ENCODE measurements around the gene PHOX2A. TPM values are rescaled to one million over a fixed set of nuclear protein-coding genes. Genes with fewer than 3 reads are reported as not detected.

PHOX2A gene
- total and polyA plus RNA-seq, 2 of the 13 experiments (the other 11 are each of a cell fraction or from before 2014, with no cell fraction given) = not detected

Other genes starting within 250 kb of the PHOX2A start
- 1.0 and 4.1 TPM in 2 replicates for gene IL18BP, start 245.3 kb downstream of the PHOX2A start, total RNA-seq (2016; rRNA removed; fragmentation: Illumina TruSeq; extraction: Trizol)
- gene IL18BP, start 245.3 kb downstream of the PHOX2A start, polyA plus RNA-seq (2011; rRNA removed) = 12.6 and 12.8 TPM in 2 replicates
- gene NUMA1, start 163.6 kb downstream of the PHOX2A start, total RNA-seq (2016; rRNA removed; fragmentation: Illumina TruSeq; extraction: Trizol) = 60.2 and 67.7 TPM in 2 replicates
- 57.3 and 65.8 TPM in 2 replicates for gene NUMA1, start 163.6 kb downstream of the PHOX2A start, polyA plus RNA-seq (2011; rRNA removed)
- gene LRRC51, start 163.3 kb downstream of the PHOX2A start, total RNA-seq (2016; rRNA removed; fragmentation: Illumina TruSeq; extraction: Trizol) = 6.0 and 6.4 TPM in 2 replicates
- gene LRRC51, start 163.3 kb downstream of the PHOX2A start, polyA plus RNA-seq (2011; rRNA removed) = 3.4 and 5.3 TPM in 2 replicates
- gene LAMTOR1, start 140.9 kb downstream of the PHOX2A start, total RNA-seq (2016; rRNA removed; fragmentation: Illumina TruSeq; extraction: Trizol) = 63.4 and 66.0 TPM in 2 replicates
- 60.4 and 68.2 TPM in 2 replicates for gene LAMTOR1, start 140.9 kb downstream of the PHOX2A start, polyA plus RNA-seq (2011; rRNA removed)
- not detected in 2 replicates for gene TOMT, start 138.3 kb downstream of the PHOX2A start, total RNA-seq (2016; rRNA removed; fragmentation: Illumina TruSeq; extraction: Trizol)
- gene TOMT, start 138.3 kb downstream of the PHOX2A start, polyA plus RNA-seq (2011; rRNA removed) = not detected in 2 replicates
- 25.2 and 25.7 TPM in 2 replicates for gene ANAPC15, start 131.5 kb downstream of the PHOX2A start, total RNA-seq (2016; rRNA removed; fragmentation: Illumina TruSeq; extraction: Trizol)
- gene ANAPC15, start 131.5 kb downstream of the PHOX2A start, polyA plus RNA-seq (2011; rRNA removed) = 16.5 and 18.8 TPM in 2 replicates
- gene FOLR3, start 108.5 kb downstream of the PHOX2A start, total RNA-seq (2016; rRNA removed; fragmentation: Illumina TruSeq; extraction: Trizol) = not detected in 2 replicates
- 0.09 TPM in 1 of 2 replicates, not detected in the other for gene FOLR3, start 108.5 kb downstream of the PHOX2A start, polyA plus RNA-seq (2011; rRNA removed)
- gene FOLR1, start 52.0 kb downstream of the PHOX2A start, total RNA-seq (2016; rRNA removed; fragmentation: Illumina TruSeq; extraction: Trizol) = not detected in 2 replicates
- 0.20 and 0.26 TPM in 2 replicates for gene FOLR1, start 52.0 kb downstream of the PHOX2A start, polyA plus RNA-seq (2011; rRNA removed)
- gene FOLR2, start 27.4 kb downstream of the PHOX2A start, total RNA-seq (2016; rRNA removed; fragmentation: Illumina TruSeq; extraction: Trizol) = not detected in 2 replicates
- 0.09 and 0.33 TPM in 2 replicates for gene FOLR2, start 27.4 kb downstream of the PHOX2A start, polyA plus RNA-seq (2011; rRNA removed)
- gene INPPL1, start 19.4 kb downstream of the PHOX2A start, total RNA-seq (2016; rRNA removed; fragmentation: Illumina TruSeq; extraction: Trizol) = 14.4 and 29.1 TPM in 2 replicates
- gene INPPL1, start 19.4 kb downstream of the PHOX2A start, polyA plus RNA-seq (2011; rRNA removed) = 66.9 and 80.4 TPM in 2 replicates
- gene CLPB, start 190.4 kb upstream of the PHOX2A start, total RNA-seq (2016; rRNA removed; fragmentation: Illumina TruSeq; extraction: Trizol) = 22.0 and 29.5 TPM in 2 replicates
- 11.8 and 15.6 TPM in 2 replicates for gene CLPB, start 190.4 kb upstream of the PHOX2A start, polyA plus RNA-seq (2011; rRNA removed)